ENCODE results near the gene PDCD6IP. TPM values are rescaled to one million over a fixed set of nuclear protein-coding genes. Genes with fewer than 3 reads are reported as not detected.
"Not testable (repeated sequence)": the region's sequence is repeated elsewhere in the genome, so short reads cannot be mapped to it uniquely, and the experiment has no call there.

The PDCD6IP gene
- total RNA-seq, 2 donors from 2014 or later: 120 to 134 TPM

DNA sequence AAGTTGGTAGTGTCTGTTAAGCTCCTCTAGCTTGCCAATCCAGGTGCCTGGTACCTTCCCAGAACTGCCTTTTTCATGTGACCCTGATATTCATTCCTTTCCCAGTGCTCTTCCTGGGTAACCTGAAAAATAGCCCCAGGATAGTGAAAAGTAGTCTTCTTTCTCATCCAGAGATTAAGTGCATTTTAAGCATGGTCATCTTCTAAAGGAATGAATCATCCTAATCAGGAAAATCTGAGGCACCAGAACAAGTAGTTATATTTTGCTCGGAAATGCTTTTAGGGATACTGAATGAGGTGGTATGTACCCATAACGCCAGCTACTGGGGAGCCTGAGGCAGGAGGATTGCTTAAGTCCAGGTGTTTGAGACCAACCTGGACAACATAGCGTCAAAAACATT is 23.1 kb upstream of the PDCD6IP start:
- no peak overlapping the region for H3K9ac ChIP-seq (ENCODE audit: extremely low read depth, low read length, poor library complexity, severe bottlenecking)
- no peaks in the 10 kb centered on the region for H3K9me3 Mint-ChIP-seq
- no peaks in the 10 kb centered on the region for H3K9me3 ChIP-seq (ENCODE audit: control insufficient read depth, low read length)
- H3K4me3 ChIP-seq (ENCODE audit: low read length): no peak overlapping the region
- no peaks in the 10 kb centered on the region for H3K27me3 Mint-ChIP-seq (ENCODE audit: insufficient read depth)
- H3K4me3 Mint-ChIP-seq: no peak overlapping the region
- no peaks in the 10 kb centered on the region for H3K36me3 Mint-ChIP-seq (ENCODE audit: low read depth)
- no peak for DNase-seq
- no peak overlapping the region for H3K27ac ChIP-seq (ENCODE audit: low read depth, low read length)
- H3K27ac Mint-ChIP-seq: no peak overlapping the region
- TF ChIP-seq, protein P1, sequence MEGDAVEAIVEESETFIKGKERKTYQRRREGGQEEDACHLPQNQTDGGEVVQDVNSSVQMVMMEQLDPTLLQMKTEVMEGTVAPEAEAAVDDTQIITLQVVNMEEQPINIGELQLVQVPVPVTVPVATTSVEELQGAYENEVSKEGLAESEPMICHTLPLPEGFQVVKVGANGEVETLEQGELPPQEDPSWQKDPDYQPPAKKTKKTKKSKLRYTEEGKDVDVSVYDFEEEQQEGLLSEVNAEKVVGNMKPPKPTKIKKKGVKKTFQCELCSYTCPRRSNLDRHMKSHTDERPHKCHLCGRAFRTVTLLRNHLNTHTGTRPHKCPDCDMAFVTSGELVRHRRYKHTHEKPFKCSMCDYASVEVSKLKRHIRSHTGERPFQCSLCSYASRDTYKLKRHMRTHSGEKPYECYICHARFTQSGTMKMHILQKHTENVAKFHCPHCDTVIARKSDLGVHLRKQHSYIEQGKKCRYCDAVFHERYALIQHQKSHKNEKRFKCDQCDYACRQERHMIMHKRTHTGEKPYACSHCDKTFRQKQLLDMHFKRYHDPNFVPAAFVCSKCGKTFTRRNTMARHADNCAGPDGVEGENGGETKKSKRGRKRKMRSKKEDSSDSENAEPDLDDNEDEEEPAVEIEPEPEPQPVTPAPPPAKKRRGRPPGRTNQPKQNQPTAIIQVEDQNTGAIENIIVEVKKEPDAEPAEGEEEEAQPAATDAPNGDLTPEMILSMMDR (conservative IDR thresholded peaks at IDR 0.05): no peak
- WGBS, 2 experiments (ENCODE audit: insufficient coverage in 1 of 2, insufficient read length in 1 of 2): 94 to 96% methylated on average over 3 of the region's 3 CpGs
- H3K4me1 Mint-ChIP-seq: peaks cover 4% of the 10 kb centered on the region
- H3K4me1 ChIP-seq (ENCODE audit: control insufficient read depth, insufficient read depth, low read length): no peaks in the 10 kb centered on the region
- no peaks in the 10 kb centered on the region for H3K27me3 ChIP-seq (ENCODE audit: control insufficient read depth, insufficient read depth, low read length, poor library complexity, severe bottlenecking)
- H3K36me3 ChIP-seq (ENCODE audit: control insufficient read depth, insufficient read depth, low read length): no peaks in the 10 kb centered on the region

DNA sequence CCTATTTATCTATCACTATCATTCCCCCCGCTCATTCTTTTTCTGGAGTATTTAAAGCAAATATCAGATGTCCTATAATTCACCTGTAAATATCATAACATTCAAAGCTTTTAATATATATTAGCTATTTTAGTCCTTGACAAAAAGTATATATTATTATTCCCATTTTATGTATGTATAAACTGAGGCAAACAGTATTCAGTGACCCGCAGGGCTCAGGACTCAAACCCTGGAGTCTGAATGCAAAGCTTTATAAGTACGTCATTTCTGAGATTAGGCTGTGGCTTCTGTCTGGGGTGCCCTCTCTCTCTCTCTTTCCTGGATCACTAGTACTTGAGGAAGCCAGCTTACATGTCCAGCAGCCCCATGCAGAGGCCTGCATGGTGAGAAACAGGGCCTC is 20.4 kb upstream of the PDCD6IP start:
- no peak overlapping the region for H3K27ac Mint-ChIP-seq
- no peaks in the 10 kb centered on the region for H3K36me3 ChIP-seq (ENCODE audit: control insufficient read depth, insufficient read depth, low read length)
- no peak for DNase-seq
- no peaks in the 10 kb centered on the region for H3K9me3 ChIP-seq (ENCODE audit: control insufficient read depth, low read length)
- H3K4me1 Mint-ChIP-seq: peaks cover 4% of the 10 kb centered on the region
- TF ChIP-seq, protein P1 (conservative IDR thresholded peaks at IDR 0.05): no peak
- no peak overlapping the region for H3K4me3 Mint-ChIP-seq
- no peaks in the 10 kb centered on the region for H3K27me3 ChIP-seq (ENCODE audit: control insufficient read depth, insufficient read depth, low read length, poor library complexity, severe bottlenecking)
- H3K36me3 Mint-ChIP-seq (ENCODE audit: low read depth): peaks cover 2% of the 10 kb centered on the region
- no peak overlapping the region for H3K4me3 ChIP-seq (ENCODE audit: low read length)
- no peak overlapping the region for H3K9ac ChIP-seq (ENCODE audit: extremely low read depth, low read length, poor library complexity, severe bottlenecking)
- no peaks in the 10 kb centered on the region for H3K4me1 ChIP-seq (ENCODE audit: control insufficient read depth, insufficient read depth, low read length)
- no peak overlapping the region for H3K27ac ChIP-seq (ENCODE audit: low read depth, low read length)
- WGBS, 2 experiments (ENCODE audit: insufficient coverage in 1 of 2, insufficient read length in 1 of 2): 94 to 96% methylated on average over 3 of the region's 3 CpGs
- peaks cover under 1% of the 10 kb centered on the region for H3K9me3 Mint-ChIP-seq
- H3K27me3 Mint-ChIP-seq (ENCODE audit: insufficient read depth): no peaks in the 10 kb centered on the region

DNA sequence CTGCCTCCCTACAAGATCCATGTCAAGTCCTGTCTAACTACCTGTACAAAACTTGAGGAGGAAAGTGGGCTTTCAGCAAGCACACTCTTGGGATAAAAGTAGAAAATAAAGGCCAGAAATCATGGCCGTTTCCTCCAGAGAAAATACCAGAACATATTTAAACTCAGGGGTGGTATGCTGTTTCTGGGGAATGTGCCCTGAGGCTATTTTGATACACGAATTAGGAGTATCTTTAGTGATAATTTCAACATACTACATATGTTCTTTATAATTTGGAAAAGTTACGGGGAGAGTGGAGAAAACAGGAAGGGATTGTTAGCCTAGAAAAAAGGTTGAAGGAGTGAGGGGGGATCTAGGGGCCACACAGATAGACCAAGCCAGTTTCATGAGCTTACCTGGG is 18.7 kb upstream of the PDCD6IP start:
- TF ChIP-seq, protein P1 (conservative IDR thresholded peaks at IDR 0.05): no peak
- H3K4me3 ChIP-seq (ENCODE audit: low read length): no peak overlapping the region
- Mint-ChIP-seq H3K4me1 (peaks cover 4% of the 10 kb centered on the region), H3K36me3 (ENCODE audit: low read depth) (peaks cover 2% of the 10 kb centered on the region), H3K4me3 (no peak overlapping the region), H3K9me3 (peaks cover 2% of the 10 kb centered on the region), H3K27me3 (ENCODE audit: insufficient read depth) (no peaks in the 10 kb centered on the region), H3K27ac (no peak overlapping the region)
- no peak overlapping the region for H3K9ac ChIP-seq (ENCODE audit: extremely low read depth, low read length, poor library complexity, severe bottlenecking)
- DNase-seq: no peak
- H3K9me3 ChIP-seq (ENCODE audit: control insufficient read depth, low read length): no peaks in the 10 kb centered on the region
- WGBS, 2 experiments (ENCODE audit: insufficient coverage in 1 of 2, insufficient read length in 1 of 2): 85% methylated on average over 2 of the region's 3 CpGs; no CpG with 5 or more reads in 1 of the 2 experiments
- no peaks in the 10 kb centered on the region for H3K36me3 ChIP-seq (ENCODE audit: control insufficient read depth, insufficient read depth, low read length)
- no peaks in the 10 kb centered on the region for H3K27me3 ChIP-seq (ENCODE audit: control insufficient read depth, insufficient read depth, low read length, poor library complexity, severe bottlenecking)
- no peaks in the 10 kb centered on the region for H3K4me1 ChIP-seq (ENCODE audit: control insufficient read depth, insufficient read depth, low read length)
- H3K27ac ChIP-seq (ENCODE audit: low read depth, low read length): no peak overlapping the region

DNA sequence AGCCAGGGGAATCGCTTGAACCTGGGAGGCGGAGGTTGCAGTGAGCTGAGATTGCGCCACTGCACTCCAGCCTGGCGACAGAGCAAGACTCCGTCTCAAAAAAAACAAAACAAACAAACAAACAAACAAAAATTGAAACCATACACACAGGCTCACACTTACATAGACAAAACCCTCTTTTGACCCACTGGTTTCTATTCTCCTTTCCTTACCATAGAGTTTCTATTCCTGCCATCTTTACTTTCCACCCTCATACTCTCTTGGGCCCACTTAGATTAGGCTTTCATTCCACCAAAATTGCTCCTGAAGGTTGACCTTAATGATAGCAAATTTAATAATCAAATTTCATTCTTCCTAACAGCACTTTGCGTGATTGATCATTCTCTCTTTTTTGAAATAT is 17.0 kb upstream of the PDCD6IP start:
- not testable (repeated sequence) for H3K9me3 Mint-ChIP-seq; H3K4me1 Mint-ChIP-seq; H3K9ac ChIP-seq (ENCODE audit: extremely low read depth, low read length, poor library complexity, severe bottlenecking); H3K4me1 ChIP-seq (ENCODE audit: control insufficient read depth, insufficient read depth, low read length); H3K27ac Mint-ChIP-seq; H3K9me3 ChIP-seq (ENCODE audit: control insufficient read depth, low read length); DNase-seq; H3K4me3 ChIP-seq (ENCODE audit: low read length); H3K27ac ChIP-seq (ENCODE audit: low read depth, low read length); H3K27me3 Mint-ChIP-seq (ENCODE audit: insufficient read depth); H3K4me3 Mint-ChIP-seq; H3K36me3 Mint-ChIP-seq (ENCODE audit: low read depth); H3K27me3 ChIP-seq (ENCODE audit: control insufficient read depth, insufficient read depth, low read length, poor library complexity, severe bottlenecking); H3K36me3 ChIP-seq (ENCODE audit: control insufficient read depth, insufficient read depth, low read length)
- WGBS, 2 experiments (ENCODE audit: insufficient coverage in 1 of 2, insufficient read length in 1 of 2): 73 to 94% methylated on average over 5 to 6 of the region's 6 CpGs
